NCI-H82 (cell line): ENCODE results near the gene CALM3.
"Not testable (repeated sequence)": the region's sequence is repeated elsewhere in the genome, so short reads cannot be mapped to it uniquely, and the experiment has no call there.

ENCODE experiments used
- DNase-seq: peaks from one replicate; lab custom pipeline; 2025; lab: John Stamatoyannopoulos, UW

The CALM3 gene

GRCh38 chr19:46616631-46617322 is 15.6 kb downstream of the CALM3 start:
- DNase-seq, result peak; percentile 96

- DNase-seq, result no peak
Observed at GRCh38 chr19:46617601-46618000, 16.5 kb downstream of the CALM3 start.

- peak; percentile 98 for DNase-seq
Observed at GRCh38 chr19:46618670-46619231, 17.6 kb downstream of the CALM3 start.

GRCh38 chr19:46620267-46620666 is 19.1 kb downstream of the CALM3 start:
- DNase-seq, result peak; percentile 31

- no peak for DNase-seq
Observed at GRCh38 chr19:46620716-46621115, 19.6 kb downstream of the CALM3 start.

GRCh38 chr19:46621191-46622117 is 20.3 kb downstream of the CALM3 start:
- no peak for DNase-seq

- DNase-seq, result no peak
Observed at GRCh38 chr19:46622118-46622446, 21.0 kb downstream of the CALM3 start.

- no peak for DNase-seq
Observed at GRCh38 chr19:46623915-46624502, 22.9 kb downstream of the CALM3 start.

GRCh38 chr19:46624958-46625661 is 24.0 kb downstream of the CALM3 start, which contains the start of gene PTGIR:
Gene PTGIR (minus strand): TSS chr19:46625089. CDS start chr19:46624225, 864 bp downstream.
- peak; percentile 32 for DNase-seq

GRCh38 chr19:46625731-46626130 is 24.6 kb downstream of the CALM3 start:
- DNase-seq, result no peak

GRCh38 chr19:46626446-46626845 is 25.3 kb downstream of the CALM3 start:
- no peak for DNase-seq

GRCh38 chr19:46628970-46629369 is 27.8 kb downstream of the CALM3 start:
- not testable (repeated sequence) for DNase-seq

- no peak for DNase-seq
Observed at GRCh38 chr19:46629546-46630025, 28.5 kb downstream of the CALM3 start.

- DNase-seq, result peak; percentile 92
Observed at GRCh38 chr19:46630586-46631205, 29.6 kb downstream of the CALM3 start.

GRCh38 chr19:46631481-46631880 is 30.4 kb downstream of the CALM3 start:
- DNase-seq, result peak; percentile 63

- DNase-seq, result no peak
Observed at GRCh38 chr19:46633130-46633529, 32.0 kb downstream of the CALM3 start.

GRCh38 chr19:46634045-46634655 is 33.0 kb downstream of the CALM3 start:
- DNase-seq, result peak; percentile 96

- peak; percentile 85 for DNase-seq
Observed at GRCh38 chr19:46634656-46635218, 33.6 kb downstream of the CALM3 start.

GRCh38 chr19:46635920-46636761 is 35.0 kb downstream of the CALM3 start, which contains the start of gene GNG8:
Gene GNG8 (minus strand): TSS chr19:46636202. CDS start chr19:46634682, 1,520 bp downstream.
- no peak for DNase-seq
